Inflammatory macrophage treated with lipopolysaccharide for 1 hour (primary cell): ENCODE results near the gene FAM163A.
"Not testable (repeated sequence)": the region's sequence is repeated elsewhere in the genome, so short reads cannot be mapped to it uniquely, and the experiment has no call there.

Experiments
- DNase-seq, 2 donors: peaks; one replicate each; pipeline ENCODE4 v3.0.0-alpha.2; 2020 to 2022

The FAM163A gene

GRCh38 chr1:179742717-179743678 is at the start of gene FAM163A:
TSS of gene FAM163A (plus strand) at chr1:179743291. CDS start at chr1:179813098, 69,807 bp downstream.
- no peak for DNase-seq

- not testable (repeated sequence) for DNase-seq
Observed at GRCh38 chr1:179694530-179694929, 48.6 kb upstream of the FAM163A start.

- no peak for DNase-seq
Observed at GRCh38 chr1:179702946-179703539, 40.0 kb upstream of the FAM163A start.

GRCh38 chr1:179706339-179706941 is 36.7 kb upstream of the FAM163A start:
- DNase-seq: peak; percentile 13 to 73

- no peak for DNase-seq
Observed at GRCh38 chr1:179707406-179707805, 35.7 kb upstream of the FAM163A start.

- no peak for DNase-seq
Observed at GRCh38 chr1:179708434-179709195, 34.5 kb upstream of the FAM163A start.

- peak; percentile 35 to 38 for DNase-seq
Observed at GRCh38 chr1:179709841-179710329, 33.2 kb upstream of the FAM163A start.

GRCh38 chr1:179714159-179714558 is 28.9 kb upstream of the FAM163A start:
- no peak for DNase-seq

GRCh38 chr1:179714623-179715022 is 28.5 kb upstream of the FAM163A start:
- no peak for DNase-seq

- no peak for DNase-seq
Observed at GRCh38 chr1:179719272-179719671, 23.8 kb upstream of the FAM163A start.

- no peak for DNase-seq
Observed at GRCh38 chr1:179728271-179728670, 14.8 kb upstream of the FAM163A start.

GRCh38 chr1:179729881-179730280 is 13.2 kb upstream of the FAM163A start:
- DNase-seq: no peak

- no peak for DNase-seq
Observed at GRCh38 chr1:179731643-179732042, 11.4 kb upstream of the FAM163A start.

- no peak for DNase-seq
Observed at GRCh38 chr1:179742291-179742690, 800 bp upstream of the FAM163A start.

GRCh38 chr1:179743679-179744400 is 749 bp downstream of the FAM163A start:
- no peak for DNase-seq

GRCh38 chr1:179744401-179745130 is 1.5 kb downstream of the FAM163A start:
- DNase-seq: no peak

GRCh38 chr1:179745131-179745611 is 2.1 kb downstream of the FAM163A start:
- DNase-seq: no peak

GRCh38 chr1:179745743-179746142 is 2.7 kb downstream of the FAM163A start:
- DNase-seq: no peak

GRCh38 chr1:179747611-179748010 is 4.5 kb downstream of the FAM163A start:
- no peak for DNase-seq

GRCh38 chr1:179748772-179749171 is 5.7 kb downstream of the FAM163A start:
- no peak for DNase-seq

- no peak for DNase-seq
Observed at GRCh38 chr1:179750630-179751029, 7.5 kb downstream of the FAM163A start.
